HG02623 (cell line): ENCODE data around the gene MLLT10.
"Not testable (repeated sequence)": the region's sequence is repeated elsewhere in the genome, so short reads cannot be mapped to it uniquely, and the experiment has no call there.

Source experiments
- ATAC-seq: cut with Tn5 transposase; IDR thresholded peaks from one replicate; pipeline ENCODE4 v1.9.1; 2021; ENCODE audit warnings: moderate library complexity; ENCODE audit not compliant: unreplicated experiment

The MLLT10 gene

DNA sequence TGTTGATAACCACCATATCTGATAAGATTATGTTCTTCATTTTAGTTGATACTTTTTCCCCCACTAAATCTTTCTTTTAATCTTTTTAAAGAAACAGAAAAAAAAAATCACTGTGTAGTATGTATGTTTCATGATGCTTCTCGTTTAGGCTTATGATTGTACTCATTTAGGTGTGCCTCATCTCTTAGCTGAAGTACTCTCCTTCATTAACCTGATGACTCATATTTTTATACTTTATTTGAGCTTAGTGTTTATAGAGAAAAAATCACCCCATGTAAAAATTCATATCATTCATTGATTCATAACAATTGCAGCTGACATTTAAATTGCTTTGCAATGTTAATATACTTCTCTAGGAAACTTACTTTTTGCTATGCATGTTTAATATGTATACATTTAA lies 158.9 kb downstream of the MLLT10 start:
- ATAC-seq, result no peak

DNA sequence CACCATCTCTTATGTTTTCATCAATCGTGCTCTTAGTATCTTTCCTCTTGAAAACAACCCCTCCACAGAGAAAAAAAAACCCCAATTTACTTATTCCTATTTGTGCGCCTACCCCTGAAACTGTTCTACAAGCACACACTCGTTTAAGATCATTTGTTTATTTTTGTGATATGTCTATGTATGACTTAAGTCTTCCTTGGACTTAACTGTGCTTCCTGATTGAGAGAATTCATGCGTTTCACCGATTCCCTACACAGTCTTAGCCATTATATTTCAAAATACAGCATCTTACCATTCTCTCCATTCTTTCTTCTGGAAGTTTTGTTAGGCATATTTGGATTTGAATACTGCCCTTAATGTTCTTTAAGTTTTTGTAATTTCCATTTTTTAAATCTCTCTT lies 159.4 kb downstream of the MLLT10 start:
- no peak for ATAC-seq

DNA sequence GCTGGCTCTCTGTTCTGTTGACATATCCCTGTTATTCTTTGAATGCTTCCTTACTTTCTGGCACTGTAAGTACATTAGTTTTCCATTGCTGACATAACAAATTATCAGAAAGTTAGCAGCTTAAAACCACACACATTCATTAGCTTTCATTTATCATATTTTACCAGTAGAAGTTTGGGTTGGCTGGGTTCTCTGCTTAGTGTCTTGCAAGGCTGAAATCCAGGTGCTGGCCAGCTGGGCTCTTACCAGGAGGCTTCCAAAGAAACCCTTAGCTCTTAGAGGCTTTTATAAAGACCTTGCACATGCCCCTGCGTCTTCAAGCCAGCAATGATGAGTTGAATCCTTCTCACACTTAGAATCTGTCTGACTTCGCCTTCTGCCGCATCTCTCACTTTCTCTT lies 160.6 kb downstream of the MLLT10 start:
- ATAC-seq, result no peak

GRCh38 chr10:21696302-21696701 lies 162.3 kb downstream of the MLLT10 start:
- ATAC-seq, result no peak

DNA sequence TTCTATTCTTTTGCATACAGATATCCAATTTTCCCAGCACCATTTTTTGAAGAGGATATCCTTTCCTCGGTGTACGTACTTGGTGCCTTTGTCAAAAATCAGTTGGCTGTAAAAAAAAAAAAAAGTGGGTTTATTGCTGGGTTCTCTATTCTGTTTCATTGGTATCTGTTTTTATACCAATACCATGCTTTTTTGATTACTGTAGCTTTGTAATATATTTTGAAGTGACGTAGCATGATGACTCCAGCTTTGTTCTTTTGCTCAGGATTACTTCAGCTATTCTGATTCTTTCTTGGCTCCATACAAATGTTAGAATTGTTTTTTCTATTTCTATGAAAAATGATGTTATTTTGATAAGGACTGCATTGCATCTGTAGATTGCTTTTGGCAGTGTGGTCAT lies 165.5 kb downstream of the MLLT10 start:
- ATAC-seq, result no peak

DNA sequence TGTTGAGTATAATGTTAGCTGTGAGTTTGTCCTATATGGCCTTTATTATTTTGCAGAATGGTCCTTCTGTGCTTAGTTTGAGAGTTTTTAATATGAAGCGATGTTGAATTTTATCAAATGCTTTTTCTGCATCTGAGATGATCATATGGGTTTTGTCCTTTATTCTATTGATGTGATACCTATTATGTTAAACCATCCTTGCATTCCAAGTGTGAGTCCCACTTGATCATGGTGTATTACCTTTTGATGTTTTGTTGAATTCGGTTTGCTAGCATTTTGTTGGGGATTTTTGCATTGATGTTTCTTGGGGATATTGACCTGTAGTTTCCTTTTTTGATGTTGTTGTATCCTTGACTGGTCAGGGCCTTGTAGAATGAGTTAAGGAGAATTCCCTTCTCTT lies 166.4 kb downstream of the MLLT10 start:
- ATAC-seq, result no peak

DNA sequence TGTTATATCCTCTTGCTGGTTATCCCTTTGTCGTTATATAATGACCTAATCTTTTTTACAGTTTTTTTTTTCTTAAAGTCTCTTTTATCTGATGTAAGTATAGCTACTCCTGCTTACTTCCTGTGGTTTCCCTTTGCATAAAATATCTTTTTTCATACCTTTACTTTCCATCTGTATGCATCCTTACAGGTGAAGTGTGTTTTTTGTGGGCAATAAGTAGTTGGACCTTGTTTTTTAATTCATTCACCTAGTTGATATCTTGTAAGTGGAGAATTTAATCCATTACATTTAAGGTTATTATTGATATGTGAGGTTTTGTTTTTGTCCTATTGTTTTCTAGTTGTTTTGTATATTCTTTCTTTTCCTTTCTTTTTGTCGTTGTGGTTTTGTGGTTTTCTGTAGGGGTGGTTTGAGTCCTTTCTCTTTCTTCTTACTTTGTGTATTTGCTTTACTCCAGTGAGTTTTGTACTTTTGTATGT lies 168.6 kb downstream of the MLLT10 start:
- peak; percentile 63 for ATAC-seq

- ATAC-seq, result no peak
Observed at GRCh38 chr10:21705142-21705827, 171.3 kb downstream of the MLLT10 start.

- no peak for ATAC-seq
Observed at GRCh38 chr10:21705828-21706176, 171.8 kb downstream of the MLLT10 start.

DNA sequence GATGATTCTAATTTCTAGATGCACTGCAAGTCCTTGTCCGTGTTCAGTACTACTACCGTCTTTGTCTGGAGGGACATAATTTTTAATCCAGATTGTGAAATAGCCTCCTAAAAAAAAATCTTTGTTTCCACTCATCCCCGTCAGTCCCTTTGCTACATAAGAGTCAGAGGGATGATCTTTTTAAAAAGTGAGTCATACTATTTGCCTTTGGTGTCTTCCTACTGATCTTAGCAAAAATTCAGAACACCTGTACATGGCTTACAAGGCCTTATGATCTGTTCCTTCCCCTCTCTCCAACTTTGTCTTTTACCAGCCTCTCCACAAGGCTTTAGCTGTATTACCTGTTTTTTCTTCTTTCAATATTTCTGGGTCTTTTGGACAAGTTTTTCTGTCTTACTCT lies 173.5 kb downstream of the MLLT10 start:
- no peak for ATAC-seq

DNA sequence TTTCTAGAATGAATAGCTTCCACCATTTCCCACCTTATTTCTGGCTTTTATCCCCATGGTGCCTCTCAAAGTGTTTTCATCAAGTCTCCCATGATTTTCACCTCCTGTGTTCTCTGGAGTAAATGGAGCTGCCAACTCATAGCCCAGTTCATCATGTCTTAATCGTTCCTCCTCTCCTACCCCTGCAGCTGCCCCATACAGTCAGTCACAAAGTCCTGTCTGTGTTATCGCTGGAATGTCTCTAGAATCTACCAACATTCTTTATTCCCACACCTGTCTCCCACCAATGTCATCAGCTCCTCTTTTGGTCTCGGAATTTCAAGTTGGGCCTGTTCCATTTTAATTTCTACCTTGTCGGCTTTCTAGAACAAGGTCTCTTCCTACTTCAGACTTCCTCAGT lies 178.9 kb downstream of the MLLT10 start:
- no peak for ATAC-seq

DNA sequence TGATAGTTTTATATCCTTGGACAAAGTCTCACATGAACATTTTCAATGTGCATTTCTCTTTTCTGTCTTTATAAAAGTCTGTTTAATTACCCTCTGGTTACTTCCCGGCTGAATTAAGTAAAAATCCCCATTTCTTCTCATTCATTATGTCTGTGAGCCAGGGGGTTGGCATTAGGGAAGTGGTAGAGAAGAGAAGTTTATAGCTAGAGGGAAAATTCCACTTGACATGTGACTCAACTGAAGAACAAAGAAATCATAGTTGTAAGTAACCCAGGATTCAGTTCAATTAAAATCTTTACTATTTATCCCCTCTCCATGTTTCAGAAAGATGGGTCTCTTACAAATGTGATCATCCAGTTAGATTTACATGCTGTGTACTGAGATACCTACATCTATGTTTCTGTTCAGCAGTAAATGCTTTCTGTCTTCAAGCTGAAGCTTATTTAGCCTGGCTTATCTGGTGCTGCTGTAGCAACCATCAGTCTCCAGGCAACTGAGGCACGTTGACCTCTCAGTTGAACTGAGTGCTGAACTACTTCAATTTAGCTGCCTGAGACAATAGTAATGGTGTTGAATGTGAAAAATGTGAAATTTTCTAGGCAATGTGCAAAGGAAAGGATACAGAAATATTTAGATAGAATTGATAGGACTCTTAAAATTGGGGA lies 181.6 kb downstream of the MLLT10 start:
- ATAC-seq, result no peak

DNA sequence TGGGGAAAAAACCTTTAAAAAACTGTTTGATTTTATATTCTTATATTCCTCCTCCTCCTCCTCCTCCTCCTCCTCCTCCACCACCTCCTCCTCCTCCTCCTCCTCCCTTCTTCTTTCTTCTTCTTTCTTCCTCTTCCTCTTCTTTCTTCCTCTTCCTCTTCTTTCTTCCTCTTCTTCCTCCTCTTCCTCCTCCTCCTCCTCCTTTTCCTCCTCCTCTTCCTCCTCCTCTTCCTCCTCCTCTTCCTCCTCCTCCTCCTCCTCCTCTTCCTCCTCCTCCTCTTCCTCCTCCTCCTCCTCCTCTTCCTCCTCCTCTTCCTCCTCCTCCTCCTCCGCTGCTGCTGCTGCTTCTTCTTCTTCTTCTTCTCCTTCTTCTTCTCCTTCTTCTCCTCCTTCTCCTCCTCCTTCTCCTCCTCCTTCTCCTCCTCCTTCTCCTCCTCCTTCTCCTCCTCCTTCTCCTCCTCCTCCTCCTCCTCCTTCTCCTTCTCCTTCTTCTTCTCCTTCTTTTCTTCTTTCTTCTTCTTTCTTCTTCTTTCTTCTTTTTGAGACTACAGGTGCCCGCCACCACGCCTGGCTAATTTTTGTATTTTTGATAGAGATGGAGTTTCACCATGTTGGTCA lies 183.5 kb downstream of the MLLT10 start:
- ATAC-seq, result not testable (repeated sequence)

DNA sequence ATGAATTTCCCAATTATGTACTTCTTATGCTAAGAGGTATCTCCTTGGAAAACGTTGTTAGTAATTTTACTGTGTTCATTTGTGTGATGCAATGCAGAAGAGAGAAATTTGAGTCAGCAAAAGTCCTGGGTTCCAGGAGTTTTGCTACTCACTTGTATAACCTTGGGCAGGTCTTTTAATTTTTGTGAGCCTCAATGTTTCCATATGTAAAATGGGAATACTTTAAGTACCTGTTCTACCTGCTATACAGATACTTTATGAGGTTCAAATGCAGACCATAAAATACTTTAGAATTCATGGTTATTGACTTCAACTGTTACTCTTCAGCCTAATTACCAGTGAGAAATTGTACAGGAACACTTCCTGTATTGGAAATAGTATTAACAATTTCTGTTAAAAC lies 185.5 kb downstream of the MLLT10 start:
- ATAC-seq, result no peak

- ATAC-seq, result no peak
Observed at GRCh38 chr10:21720090-21720489, 186.1 kb downstream of the MLLT10 start.

DNA sequence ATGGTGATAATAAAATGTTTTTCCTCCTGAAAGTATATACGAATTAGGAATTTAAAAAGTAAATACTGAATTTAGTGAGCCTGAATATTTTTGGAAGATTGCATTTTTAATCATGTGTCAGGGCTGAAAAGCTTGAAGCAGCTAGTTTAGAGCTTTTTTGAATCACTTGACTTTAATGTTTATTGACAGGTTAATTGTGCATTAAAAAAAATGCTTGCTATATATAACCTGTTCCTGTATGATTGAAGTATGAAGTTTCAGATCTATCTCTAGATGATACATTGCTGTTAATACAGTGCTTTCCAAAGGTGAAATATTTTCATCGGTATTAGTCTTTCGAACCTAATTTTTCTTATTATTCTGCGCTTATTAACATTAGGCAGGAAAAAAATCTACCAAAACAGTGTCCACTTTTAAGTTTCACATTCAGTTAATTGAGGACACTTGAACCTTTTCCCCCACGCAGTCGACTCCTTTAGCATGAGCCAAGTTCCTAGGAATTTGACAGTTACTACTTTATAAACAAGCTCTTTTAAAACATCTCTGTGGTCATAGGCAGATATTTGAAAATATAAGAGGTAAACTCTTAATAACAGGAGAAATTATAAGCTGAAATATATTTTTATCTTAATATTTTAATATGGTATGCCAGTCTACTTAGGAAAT lies 187.1 kb downstream of the MLLT10 start:
- ATAC-seq, result no peak

DNA sequence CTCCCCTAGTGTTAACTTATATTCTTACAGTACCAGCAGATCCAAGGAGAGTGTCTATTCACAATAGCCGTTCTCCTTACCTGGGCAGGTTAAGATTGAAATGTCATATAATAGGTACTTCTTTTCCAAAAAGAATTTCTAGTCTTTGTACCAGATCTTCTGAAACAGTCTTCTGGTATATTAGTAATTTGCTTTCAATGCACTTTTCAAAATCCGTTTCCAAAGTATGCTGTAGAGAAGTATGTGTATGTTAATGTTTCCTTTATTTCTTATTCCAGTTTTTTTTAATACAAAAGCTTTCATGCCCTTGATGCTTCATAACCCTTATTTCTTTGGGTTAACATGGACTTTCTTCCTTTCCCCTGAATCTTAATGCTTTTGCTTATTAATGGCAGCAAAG lies 188.2 kb downstream of the MLLT10 start:
- ATAC-seq, result no peak

DNA sequence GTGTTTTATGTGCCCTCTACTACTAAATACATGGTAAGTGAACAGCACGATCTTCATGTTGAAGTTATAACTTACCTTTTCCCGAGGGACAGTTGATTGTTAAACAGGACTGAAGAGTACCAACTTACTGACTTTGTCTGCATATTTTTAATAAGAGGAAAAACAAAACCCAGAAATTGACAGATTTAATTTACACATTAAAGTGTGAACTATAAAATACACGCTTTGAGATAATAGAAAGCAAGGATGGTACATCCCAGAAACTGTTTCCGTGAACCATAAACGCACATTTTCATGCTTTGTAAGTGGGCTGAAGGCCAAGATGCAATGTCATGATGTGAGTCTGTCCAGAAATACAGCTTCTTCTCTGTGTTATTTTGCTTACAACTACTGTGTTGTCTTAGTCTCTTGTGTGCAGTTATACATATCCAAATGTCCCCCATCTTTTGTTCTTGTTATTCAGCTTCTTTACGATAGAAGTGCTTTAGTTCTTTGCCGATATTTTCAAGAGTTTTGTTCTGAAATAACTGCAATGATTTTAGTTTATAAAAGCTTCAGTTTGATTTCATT lies 190.1 kb downstream of the MLLT10 start:
- no peak for ATAC-seq

- ATAC-seq, result peak; percentile 84
Observed at GRCh38 chr10:21724687-21725367, 190.8 kb downstream of the MLLT10 start.

DNA sequence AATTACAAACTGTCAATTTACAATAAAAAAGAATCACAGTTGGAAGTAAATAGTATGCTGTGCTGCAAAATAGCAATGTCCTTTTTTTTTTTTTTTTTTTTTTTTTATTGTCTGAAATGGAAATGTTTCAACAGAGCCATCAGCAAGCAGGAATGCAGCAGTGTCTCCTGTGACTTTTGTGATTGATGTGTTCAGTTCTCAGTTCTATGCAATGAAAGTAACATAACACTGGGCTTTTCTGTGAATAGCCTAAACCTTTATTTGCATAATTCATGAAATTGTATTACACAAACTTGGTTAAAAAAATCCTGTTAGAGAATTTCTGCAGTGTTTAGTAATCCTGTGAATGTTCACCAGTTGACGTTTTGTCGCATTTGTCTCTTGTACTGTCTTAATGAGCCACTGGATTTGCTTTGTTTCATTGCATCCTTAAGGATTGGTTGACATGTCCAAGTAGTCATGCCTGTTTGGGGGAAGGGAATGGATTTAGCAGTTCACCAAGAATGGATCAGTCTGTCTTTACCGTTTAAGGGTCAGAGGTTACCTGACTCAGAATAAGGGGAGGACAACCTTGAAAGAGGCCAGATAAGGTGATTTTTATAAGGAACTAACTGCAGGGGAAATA lies 192.7 kb downstream of the MLLT10 start:
- no peak for ATAC-seq
